ENCODE data around the gene TIMM17B. TPM values are rescaled to one million over a fixed set of nuclear protein-coding genes. Genes with fewer than 3 reads are reported as not detected.
A peak's percentile ranks its signal among the peaks of the same experiment; 100 is the strongest.
"Not testable (repeated sequence)": the region's sequence is repeated elsewhere in the genome, so short reads cannot be mapped to it uniquely, and the experiment has no call there.

Gene TIMM17B
- total RNA-seq, 1 experiment from 2014 or later, result 67.2 TPM

GRCh38 chrX:48894891-48895290 lies 2.7 kb downstream of the TIMM17B start:
- no peak for DNase-seq (ENCODE audit: low spot score)

DNA sequence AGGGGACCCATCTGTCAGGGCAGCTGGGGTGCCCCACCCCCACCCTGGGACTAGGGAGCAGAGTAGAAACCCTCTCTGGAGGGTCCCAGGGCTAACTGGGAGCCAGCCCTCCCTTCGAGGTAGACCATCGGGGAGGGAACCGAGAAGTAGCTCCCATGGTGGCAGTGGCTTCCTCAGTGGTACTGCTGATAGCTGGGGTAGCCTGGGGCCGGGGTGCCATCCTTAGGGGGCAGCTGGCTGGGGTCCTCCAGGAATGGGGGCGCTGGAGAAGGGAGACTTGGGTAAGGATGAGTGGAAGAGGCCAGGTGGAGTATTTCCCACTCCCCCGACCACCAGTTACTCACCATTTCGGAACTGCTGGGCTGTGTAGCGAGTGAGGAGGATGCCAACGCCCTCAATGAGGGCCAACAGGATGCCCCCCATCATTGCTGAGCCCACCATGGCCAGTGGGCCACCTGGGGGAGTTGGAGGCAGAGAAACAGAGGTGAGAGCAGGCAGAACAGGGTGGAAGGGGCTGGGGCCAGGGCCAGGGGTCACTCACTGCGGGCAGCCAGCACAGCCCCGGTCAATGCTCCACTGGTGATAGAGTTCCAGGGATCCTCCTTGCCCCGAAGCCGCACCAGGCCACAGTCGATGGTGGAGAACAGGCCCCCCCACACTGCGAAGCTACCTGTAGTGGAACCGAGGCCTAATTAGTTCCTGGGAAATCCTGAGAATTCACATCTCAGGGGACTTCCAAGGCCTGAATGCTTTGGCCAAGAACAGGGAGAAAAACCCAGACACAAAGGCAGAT lies 3.8 kb downstream of the TIMM17B start:
- DNase-seq (ENCODE audit: low spot score), result no peak

GRCh38 chrX:48892896-48893295 lies 4.7 kb downstream of the TIMM17B start:
- no peak for DNase-seq (ENCODE audit: low spot score)

DNA sequence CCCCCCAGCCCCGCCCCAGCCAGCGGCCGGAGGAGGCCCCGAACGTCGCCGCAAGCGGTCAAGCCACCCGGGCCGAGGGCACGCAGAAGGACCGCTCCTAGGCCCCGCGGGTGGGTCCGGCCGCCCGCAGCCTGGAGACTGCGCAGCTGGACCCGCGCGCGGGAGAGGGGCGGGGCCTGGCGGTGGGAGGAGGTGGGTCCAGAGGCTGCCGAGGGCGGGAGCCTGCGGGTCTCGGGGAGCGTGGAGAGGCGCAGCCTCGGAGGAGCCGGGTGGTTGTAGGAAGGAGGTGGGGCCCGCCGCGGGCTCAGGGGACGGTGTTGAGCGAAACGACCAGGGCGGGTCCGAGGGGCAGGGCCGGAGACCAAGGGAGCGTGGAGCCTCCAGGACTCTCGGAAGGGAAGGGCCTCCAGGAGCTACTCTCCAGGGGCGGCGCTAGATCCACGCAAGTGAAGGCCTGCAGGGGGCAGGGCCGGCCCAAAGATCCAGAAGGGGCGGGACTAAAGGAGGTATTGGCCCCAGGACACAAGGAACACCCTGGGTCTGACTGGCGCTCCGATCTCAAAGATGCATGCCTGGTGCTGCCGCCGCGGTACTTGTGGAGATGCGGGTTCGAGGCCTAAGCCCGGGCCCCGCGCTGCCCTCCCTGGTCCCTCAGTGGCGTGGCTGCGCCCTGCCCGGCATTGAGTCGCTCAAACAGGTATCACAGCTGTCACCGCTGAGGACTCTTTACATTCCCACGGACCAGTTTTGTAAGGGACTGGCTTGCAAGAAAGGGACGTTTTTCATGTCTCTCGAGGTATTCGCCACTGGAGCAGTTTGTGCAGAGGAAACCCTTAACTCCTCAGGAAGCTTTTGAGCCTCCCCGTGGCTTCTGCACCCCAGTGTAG lies 5.9 kb downstream of the TIMM17B start:
- no peak for DNase-seq (ENCODE audit: low spot score)

DNA sequence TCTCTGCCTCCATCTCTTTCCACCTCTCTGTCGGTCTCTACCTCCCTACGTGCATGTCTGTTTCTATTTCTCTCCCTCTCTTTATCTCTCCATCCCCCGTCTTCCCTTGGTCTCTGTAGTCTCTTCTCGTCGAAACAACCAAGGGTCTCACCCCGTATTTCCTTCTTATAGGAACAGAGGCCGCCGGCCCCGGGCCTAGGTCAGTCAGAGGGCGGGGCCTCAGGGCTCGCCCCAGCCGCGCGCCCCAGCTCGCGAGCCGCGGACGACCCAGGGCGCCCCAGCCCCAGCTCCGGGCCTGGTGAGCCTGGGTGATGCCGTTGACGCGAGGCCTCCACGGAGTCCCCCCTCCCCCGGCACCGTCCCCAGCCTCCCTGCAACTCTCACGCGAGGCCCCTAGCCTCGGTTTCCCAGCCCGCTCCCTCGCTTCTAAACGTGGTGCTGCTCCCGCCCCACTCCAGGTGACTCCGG lies 6.6 kb downstream of the TIMM17B start:
- DNase-seq (ENCODE audit: low spot score), result no peak

DNA sequence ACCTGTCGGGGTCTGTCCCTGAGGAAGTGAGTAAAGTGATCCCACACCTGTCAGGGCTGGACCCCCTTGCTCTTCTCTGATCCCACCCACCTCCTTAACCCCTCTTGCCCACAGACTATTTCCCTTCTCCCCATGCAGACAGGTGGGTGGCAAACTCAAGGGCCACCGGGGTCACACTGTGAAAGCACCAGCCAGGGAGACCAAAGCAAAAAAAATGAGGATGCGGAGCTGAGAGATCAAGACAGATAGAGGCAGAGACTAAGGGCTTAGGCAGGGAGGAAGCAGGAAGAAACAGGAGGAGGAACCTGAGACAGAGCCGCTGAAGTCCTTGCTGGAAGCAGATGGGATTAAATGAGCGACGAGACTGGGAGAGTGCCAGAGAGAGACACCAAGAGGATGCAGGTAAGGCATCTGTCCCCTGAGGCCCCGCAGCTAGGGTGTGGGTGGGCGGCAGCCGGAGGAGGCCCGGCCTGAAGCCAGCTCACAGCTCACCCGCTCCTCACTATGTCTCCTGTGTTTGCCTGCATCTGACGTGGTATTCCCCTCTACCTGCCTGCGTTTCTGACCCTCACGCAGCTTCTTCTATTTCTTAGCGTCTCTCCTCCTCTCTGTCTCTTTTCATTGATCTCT lies 7.2 kb downstream of the TIMM17B start:
- no peak for DNase-seq (ENCODE audit: low spot score)

- DNase-seq (ENCODE audit: low spot score), result not testable (repeated sequence)
Observed at GRCh38 chrX:48886586-48886985, 11.0 kb downstream of the TIMM17B start.

DNA sequence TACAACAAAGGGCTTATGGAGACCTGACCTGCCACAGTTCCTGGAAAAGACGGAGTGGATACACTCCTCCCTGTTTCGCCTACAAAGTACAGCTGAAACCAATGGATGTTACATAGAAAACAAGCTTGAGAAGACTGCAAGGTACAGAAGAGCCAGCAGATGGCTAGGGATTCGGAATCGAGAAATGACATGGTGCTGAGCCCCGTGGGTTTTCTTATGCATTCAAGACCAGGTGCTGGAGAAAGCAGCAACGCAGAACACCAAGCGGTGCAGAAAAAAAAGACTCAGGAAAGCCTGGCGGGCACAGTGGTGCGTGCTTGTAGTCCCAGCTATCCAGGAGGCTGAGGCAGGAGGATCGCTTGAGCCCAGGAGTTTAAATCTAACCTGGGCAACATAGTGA lies 13.8 kb downstream of the TIMM17B start:
- DNase-seq (ENCODE audit: low spot score), result no peak

DNA sequence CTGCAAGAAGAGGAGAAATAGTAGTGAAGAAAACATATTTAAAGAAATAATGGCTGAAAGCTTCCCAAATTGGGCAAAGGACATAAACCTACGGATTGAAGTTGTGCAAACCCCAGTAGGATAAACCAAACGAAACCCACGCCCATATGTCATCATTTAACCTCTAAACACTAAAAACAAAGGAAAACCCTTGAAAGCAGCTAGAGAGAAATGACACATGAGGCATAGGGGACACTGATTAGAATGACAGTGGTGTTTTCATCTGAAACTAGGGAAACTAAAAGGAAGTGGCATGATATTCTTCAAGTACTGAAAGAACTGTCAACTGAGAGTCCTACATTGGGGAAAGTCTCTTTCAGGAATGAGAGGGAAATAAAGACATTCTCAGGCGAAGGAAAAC lies 20.6 kb downstream of the TIMM17B start:
- not testable (repeated sequence) for DNase-seq (ENCODE audit: low spot score)

DNA sequence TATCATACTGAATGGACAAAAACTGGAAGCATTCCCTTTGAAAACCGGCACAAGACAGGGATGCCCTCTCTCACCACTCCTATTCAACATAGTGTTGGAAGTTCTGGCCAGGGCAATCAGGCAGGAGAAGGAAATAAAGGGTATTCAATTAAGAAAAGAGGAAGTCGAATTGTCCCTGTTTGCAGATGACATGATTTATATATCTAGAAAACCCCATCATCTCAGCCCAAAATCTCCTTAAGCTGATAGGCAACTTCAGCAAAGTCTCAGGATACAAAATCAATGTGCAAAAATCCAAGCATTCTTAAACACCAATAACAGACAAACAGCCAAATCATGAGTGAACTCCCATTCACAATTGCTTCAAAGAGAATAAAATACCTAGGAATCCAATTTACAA lies 25.6 kb downstream of the TIMM17B start:
- not testable (repeated sequence) for DNase-seq (ENCODE audit: low spot score)

- peak; percentile 92 for DNase-seq (ENCODE audit: low spot score)
Observed at GRCh38 chrX:48864210-48864609, 33.4 kb downstream of the TIMM17B start.

- DNase-seq (ENCODE audit: low spot score), result peak; percentile 30
Observed at GRCh38 chrX:48854898-48855297, 42.7 kb downstream of the TIMM17B start.

DNA sequence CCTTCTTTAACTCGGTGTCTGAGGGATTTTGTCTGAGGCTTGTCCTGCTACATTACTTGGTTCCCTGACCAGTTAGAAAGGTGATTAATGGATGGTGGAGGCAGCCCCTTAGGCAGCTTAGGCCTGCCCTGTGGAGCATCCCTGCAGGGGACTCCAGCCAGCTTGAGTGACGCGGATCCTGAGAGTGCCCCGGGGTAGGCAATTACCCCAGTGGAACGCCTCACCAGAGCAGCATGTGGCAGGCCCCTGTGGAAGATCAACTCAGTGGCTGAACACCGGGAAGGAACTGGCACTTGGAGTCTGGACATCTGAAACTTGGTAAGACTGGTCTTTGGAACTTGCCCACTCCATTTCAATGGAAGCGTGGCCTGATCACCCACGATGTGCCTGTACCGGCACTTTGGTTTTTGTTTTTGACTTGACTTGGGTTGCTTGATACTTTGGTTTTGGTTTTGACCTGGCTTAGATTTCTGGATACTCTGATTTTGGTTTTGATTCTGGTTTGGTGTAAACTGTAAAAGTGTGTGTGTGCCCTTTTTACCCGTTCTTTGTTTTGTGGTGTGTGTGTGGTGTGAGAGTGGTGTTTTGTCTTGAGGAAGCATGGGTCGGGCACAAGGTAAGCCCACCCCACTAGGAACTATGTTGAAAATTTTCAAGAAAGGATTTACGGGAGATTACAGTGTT lies 43.3 kb downstream of the TIMM17B start:
- not testable (repeated sequence) for DNase-seq (ENCODE audit: low spot score)

DNA sequence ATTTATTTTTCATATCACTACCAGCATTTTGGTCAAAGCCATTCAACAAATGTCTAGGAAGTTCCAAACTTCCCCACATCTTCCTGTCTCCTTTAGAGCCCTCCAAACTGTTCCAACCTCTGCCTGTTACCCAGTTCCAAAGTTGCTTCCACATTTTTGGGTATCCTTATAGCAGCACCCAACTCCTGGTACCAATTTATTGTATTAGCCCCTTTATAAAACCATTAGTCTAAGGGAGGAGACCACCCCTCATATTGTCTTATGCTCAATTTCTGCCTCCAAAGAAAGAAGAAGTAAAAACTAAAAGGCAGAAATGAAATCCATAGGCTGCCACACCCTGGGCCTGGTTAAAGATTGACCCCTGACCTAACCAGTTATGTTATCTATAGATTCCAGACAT lies 44.1 kb downstream of the TIMM17B start:
- not testable (repeated sequence) for DNase-seq (ENCODE audit: low spot score)

GRCh38 chrX:48852857-48853256 lies 44.7 kb downstream of the TIMM17B start:
- no peak for DNase-seq (ENCODE audit: low spot score)

DNA sequence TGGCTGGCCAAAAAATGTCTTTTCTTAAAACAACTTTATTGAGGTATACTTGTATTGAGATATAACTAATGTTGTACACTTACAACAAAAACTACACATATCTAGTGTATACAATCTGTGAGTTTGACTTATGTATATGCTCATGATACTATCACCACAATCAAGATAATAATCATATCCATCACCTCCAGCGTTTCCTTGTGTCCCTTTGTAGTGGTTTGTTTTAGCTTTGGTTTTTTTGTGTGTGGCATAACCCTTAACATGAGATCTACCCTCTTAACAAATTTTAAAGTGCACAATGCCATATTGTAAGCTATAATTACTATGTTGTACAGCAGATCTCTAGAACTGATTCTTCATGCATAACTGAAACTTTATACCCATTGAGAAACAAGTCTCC lies 48.7 kb downstream of the TIMM17B start:
- DNase-seq (ENCODE audit: low spot score), result no peak

Other genes starting within 250 kb of the TIMM17B start
- 0.62 and 3.6 TPM in 2 replicates for gene WAS, start 214.0 kb downstream of the TIMM17B start, total RNA-seq (2014; rRNA removed; shearing (Covaris generic))
- 18.4 and 18.9 TPM in 2 replicates for gene SUV39H1, start 201.0 kb downstream of the TIMM17B start, total RNA-seq (2014; rRNA removed; shearing (Covaris generic))
- not detected in 2 replicates for gene GLOD5, start 136.0 kb downstream of the TIMM17B start, total RNA-seq (2014; rRNA removed; shearing (Covaris generic))
- not detected in 2 replicates for gene GATA1, start 111.2 kb downstream of the TIMM17B start, total RNA-seq (2014; rRNA removed; shearing (Covaris generic))
- gene HDAC6, start 95.7 kb downstream of the TIMM17B start, total RNA-seq (2014; rRNA removed; shearing (Covaris generic)), result 38.8 and 41.5 TPM in 2 replicates
- not detected in 2 replicates for gene ERAS, start 71.3 kb downstream of the TIMM17B start, total RNA-seq (2014; rRNA removed; shearing (Covaris generic))
- gene PCSK1N, start 62.2 kb downstream of the TIMM17B start, total RNA-seq (2014; rRNA removed; shearing (Covaris generic)), result 15.3 and 16.5 TPM in 2 replicates
- 57.4 and 59.2 TPM in 2 replicates for gene PQBP1, start 162 bp upstream of the TIMM17B start, total RNA-seq (2014; rRNA removed; shearing (Covaris generic))
- gene SLC35A2, start 13.9 kb upstream of the TIMM17B start, total RNA-seq (2014; rRNA removed; shearing (Covaris generic)), result 18.9 and 32.6 TPM in 2 replicates
- 0.59 and 0.74 TPM in 2 replicates for gene PIM2, start 21.3 kb upstream of the TIMM17B start, total RNA-seq (2014; rRNA removed; shearing (Covaris generic))
- 26.4 and 31.5 TPM in 2 replicates for gene OTUD5, start 59.8 kb upstream of the TIMM17B start, total RNA-seq (2014; rRNA removed; shearing (Covaris generic))
- gene KCND1, start 74.1 kb upstream of the TIMM17B start, total RNA-seq (2014; rRNA removed; shearing (Covaris generic)), result 0.67 and 0.91 TPM in 2 replicates
- 15.9 and 18.3 TPM in 2 replicates for gene GRIPAP1, start 104.5 kb upstream of the TIMM17B start, total RNA-seq (2014; rRNA removed; shearing (Covaris generic))
- 49.8 and 64.1 TPM in 2 replicates for gene TFE3, start 145.6 kb upstream of the TIMM17B start, total RNA-seq (2014; rRNA removed; shearing (Covaris generic))
- gene CCDC120, start 161.2 kb upstream of the TIMM17B start, total RNA-seq (2014; rRNA removed; shearing (Covaris generic)), result 0.14 TPM in 1 of 2 replicates, not detected in the other
- 11.7 and 12.6 TPM in 2 replicates for gene PRAF2, start 176.2 kb upstream of the TIMM17B start, total RNA-seq (2014; rRNA removed; shearing (Covaris generic))
- 47.5 and 64.6 TPM in 2 replicates for gene WDR45, start 182.1 kb upstream of the TIMM17B start, total RNA-seq (2014; rRNA removed; shearing (Covaris generic))
- 41.9 and 42.4 TPM in 2 replicates for gene GPKOW, start 226.0 kb upstream of the TIMM17B start, total RNA-seq (2014; rRNA removed; shearing (Covaris generic))